Effector memory CD8-positive, alpha-beta T cell (primary cell): ENCODE measurements around the gene NTSR1.
A peak's percentile ranks its signal among the peaks of the same experiment; 100 is the strongest.

Experiments
- ATAC-seq: fragments of 150-1000 bp; cut with Tn5 transposase; replicated peaks from 2 replicates; pipeline ENCODE4 v1.10.0; 2021; ENCODE audit warnings: mild to moderate bottlenecking, moderate library complexity
- DNase-seq, 3 experiments: peaks; one replicate each; pipeline ENCODE4 v3.0.0; 2021
- H3K27ac Mint-ChIP-seq, 2 donors: one replicate each; pipeline ENCODE4 v1.8.0; 2022; ENCODE audit warnings: mild to moderate bottlenecking in 2 of 2, mixed read lengths in 2 of 2, moderate library complexity in 2 of 2
- H3K27me3 Mint-ChIP-seq, 2 donors: one replicate each; pipeline ENCODE4 v1.8.0; 2022; ENCODE audit warnings: mixed read lengths in 2 of 2
- H3K36me3 Mint-ChIP-seq: one replicate; pipeline ENCODE4 v1.8.0; 2022; ENCODE audit warnings: mild to moderate bottlenecking, moderate library complexity, mixed read lengths; ENCODE audit not compliant: insufficient read depth
- H3K4me1 Mint-ChIP-seq, 2 donors: one replicate each; pipeline ENCODE4 v1.8.0; 2022; ENCODE audit warnings: low read depth in 2 of 2, mixed read lengths in 2 of 2
- H3K4me3 Mint-ChIP-seq, 2 donors: one replicate each; pipeline ENCODE4 v1.8.0; 2022; ENCODE audit warnings: mild to moderate bottlenecking in 2 of 2, mixed read lengths in 2 of 2, moderate library complexity in 2 of 2
- H3K9me3 Mint-ChIP-seq, 2 donors: one replicate each; pipeline ENCODE4 v1.8.0; 2022; ENCODE audit warnings: mixed read lengths in 2 of 2

NTSR1 gene

DNA sequence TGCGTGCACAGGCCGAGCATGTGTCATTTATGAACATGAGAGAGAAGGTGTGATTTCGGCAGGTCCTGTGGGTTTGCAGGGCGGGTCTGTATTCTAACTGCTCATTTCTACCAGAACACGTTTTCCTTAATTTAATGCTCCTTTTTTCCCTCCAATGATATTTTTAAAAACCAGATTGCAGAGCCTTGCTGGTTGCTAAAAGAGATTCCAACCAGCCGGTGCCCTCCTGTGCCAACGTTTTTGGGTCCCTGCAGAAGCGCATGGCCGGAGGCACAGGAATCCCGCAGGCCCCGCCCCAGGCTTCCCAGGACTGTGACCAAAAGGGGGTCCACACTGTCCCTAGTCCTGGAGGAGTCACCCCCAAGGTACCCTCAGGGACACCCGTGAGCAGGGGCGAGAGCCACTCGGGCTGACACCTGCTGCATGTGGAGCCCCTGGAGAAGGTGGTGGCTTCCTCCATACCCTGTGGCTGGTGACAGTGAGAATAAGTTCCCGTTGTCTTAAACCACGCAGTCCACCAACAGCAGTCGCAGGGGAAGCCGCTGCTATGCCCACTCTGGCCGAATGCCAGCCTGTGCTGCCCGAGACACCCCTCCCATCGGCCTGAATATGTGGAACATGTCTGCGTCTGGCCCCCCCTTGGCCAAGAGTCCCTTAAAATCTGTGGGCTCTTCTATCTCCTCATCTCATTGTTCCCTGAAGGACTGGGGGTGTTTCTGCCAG lies 15.7 kb upstream of the NTSR1 start:
- no peaks in the 10 kb centered on the region for H3K9me3 Mint-ChIP-seq
- H3K27ac Mint-ChIP-seq: peak overlapping the region in 1 of 2 donors; percentile 41
- ATAC-seq (no peak), DNase-seq (no peak)
- no peaks in the 10 kb centered on the region for H3K36me3 Mint-ChIP-seq
- no peak overlapping the region for H3K4me3 Mint-ChIP-seq
- peaks cover 3 to 17% of the 10 kb centered on the region in 2 donors for H3K4me1 Mint-ChIP-seq
- peaks cover 10 to 34% of the 10 kb centered on the region in 2 donors for H3K27me3 Mint-ChIP-seq

DNA sequence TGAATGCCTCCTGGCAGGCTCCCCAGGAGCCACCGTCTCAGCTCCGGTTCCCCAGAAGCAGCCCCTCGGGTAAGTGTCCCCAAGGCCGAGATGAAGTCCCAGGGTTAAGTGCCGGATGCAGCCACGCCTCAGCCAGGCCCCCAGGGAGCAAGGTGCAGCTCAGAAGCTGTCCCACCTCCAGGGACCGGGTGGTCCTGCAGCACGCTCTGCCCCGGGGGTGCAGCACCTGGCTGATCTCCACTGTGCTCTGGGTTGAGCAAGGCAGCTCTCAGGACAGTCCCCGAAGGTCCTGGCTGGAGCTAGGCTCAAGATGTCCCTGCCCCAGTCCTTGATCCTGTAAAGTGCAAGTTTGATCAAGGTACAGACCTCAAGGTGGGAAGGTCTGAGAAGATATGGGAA lies 15.1 kb upstream of the NTSR1 start:
- Mint-ChIP-seq H3K27me3 (peaks cover 10 to 34% of the 10 kb centered on the region in 2 donors), H3K36me3 (no peaks in the 10 kb centered on the region), H3K4me3 (no peak overlapping the region), H3K4me1 (peaks cover 3 to 17% of the 10 kb centered on the region in 2 donors), H3K27ac (no peak overlapping the region), H3K9me3 (no peaks in the 10 kb centered on the region)
- no peak for ATAC-seq
- DNase-seq: no peak

GRCh38 chr20:62694106-62694505 lies 14.5 kb upstream of the NTSR1 start:
- Mint-ChIP-seq H3K4me3 (no peak overlapping the region), H3K4me1 (peaks cover 3 to 17% of the 10 kb centered on the region in 2 donors), H3K9me3 (no peaks in the 10 kb centered on the region), H3K36me3 (no peaks in the 10 kb centered on the region), H3K27me3 (peaks cover 10 to 34% of the 10 kb centered on the region in 2 donors), H3K27ac (no peak overlapping the region)
- ATAC-seq (no peak), DNase-seq (no peak)

DNA sequence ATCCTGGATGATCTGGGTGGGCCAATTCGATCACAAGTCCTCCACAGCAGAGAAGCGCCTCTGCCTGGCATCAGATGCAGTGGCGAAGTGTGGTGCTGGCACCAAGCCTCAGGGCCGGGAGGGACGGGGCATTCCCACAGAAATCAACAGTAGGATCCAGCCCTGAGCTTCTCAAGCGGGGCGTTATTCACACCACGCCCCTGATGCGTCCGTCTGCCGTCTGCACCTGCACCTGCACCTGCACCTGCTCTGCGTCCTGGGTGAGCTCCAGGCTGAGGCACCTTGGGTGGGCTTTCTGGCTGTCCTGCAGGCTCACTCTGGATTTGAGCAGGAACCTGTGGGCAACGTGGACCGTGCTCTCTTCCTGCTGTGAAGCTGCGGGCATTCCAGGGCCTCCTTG lies 13.8 kb upstream of the NTSR1 start:
- Mint-ChIP-seq H3K4me1 (peaks cover 3 to 17% of the 10 kb centered on the region in 2 donors), H3K4me3 (no peak overlapping the region), H3K27ac (no peak overlapping the region), H3K27me3 (peaks cover 10 to 31% of the 10 kb centered on the region in 2 donors), H3K36me3 (no peaks in the 10 kb centered on the region), H3K9me3 (no peaks in the 10 kb centered on the region)
- no peak for DNase-seq
- no peak for ATAC-seq

- Mint-ChIP-seq H3K27me3 (peaks cover 10 to 23% of the 10 kb centered on the region in 2 donors), H3K36me3 (no peaks in the 10 kb centered on the region), H3K4me3 (no peak overlapping the region), H3K9me3 (no peaks in the 10 kb centered on the region), H3K27ac (peak overlapping the region; percentile 44 to 53), H3K4me1 (peaks cover 3 to 17% of the 10 kb centered on the region in 2 donors)
- DNase-seq (no peak), ATAC-seq (peak; percentile 21)
Measured at GRCh38 chr20:62695448-62696414, 12.9 kb upstream of the NTSR1 start.

GRCh38 chr20:62696434-62696957 lies 12.1 kb upstream of the NTSR1 start:
- Mint-ChIP-seq H3K4me1 (peaks cover 3 to 19% of the 10 kb centered on the region in 2 donors), H3K27me3 (peaks cover 10 to 18% of the 10 kb centered on the region in 2 donors), H3K4me3 (no peak overlapping the region), H3K27ac (peak overlapping the region; percentile 44 to 53), H3K36me3 (no peaks in the 10 kb centered on the region), H3K9me3 (no peaks in the 10 kb centered on the region)
- DNase-seq (no peak), ATAC-seq (peak; percentile 72)

DNA sequence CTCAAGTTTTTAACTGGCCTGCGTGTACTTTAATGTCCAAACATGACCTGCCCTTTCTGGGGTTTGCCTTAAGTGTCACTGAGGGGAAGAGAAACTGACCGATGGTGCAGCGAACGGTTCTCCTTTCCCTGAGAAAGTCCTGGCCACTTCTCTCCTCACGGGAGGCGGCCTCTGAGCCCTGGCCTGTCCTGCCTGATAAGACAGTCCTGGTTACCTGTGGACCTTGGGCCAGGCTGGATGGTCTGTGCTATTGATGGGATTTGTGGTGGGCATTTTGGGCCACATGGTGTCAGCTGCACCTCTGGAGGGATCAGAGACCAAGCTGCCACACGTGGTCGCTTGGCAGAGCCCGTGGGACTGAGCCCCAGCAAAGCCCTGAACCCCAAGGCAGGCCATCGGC lies 11.6 kb upstream of the NTSR1 start:
- DNase-seq: no peak

DNA sequence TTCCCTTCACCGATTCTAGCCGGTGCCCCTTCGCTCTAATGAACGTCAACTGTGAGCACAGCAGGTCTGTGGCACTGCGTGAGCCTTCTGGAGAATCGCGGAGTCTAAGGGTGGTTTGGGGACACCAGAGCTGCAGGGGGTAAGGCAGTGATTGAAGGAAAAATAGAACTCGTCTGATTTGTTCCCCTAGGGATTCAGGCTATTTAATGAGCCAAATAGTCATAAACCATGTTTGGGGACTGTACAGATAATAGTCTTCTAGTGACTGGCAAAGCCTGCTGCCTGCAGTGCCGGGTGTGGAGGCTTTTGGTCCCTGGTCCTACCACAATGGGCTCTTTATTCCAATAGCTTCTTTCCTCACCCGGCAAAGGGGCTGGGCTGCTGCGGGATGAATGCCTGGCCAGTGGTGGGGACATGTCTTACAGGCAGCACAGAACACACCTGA lies 11.1 kb upstream of the NTSR1 start:
- Mint-ChIP-seq H3K27ac (peak overlapping the region in 1 of 2 donors; percentile 51), H3K9me3 (no peaks in the 10 kb centered on the region), H3K4me3 (no peak overlapping the region), H3K27me3 (peaks cover 10 to 13% of the 10 kb centered on the region in 2 donors), H3K4me1 (peaks cover 3 to 19% of the 10 kb centered on the region in 2 donors), H3K36me3 (no peaks in the 10 kb centered on the region)
- ATAC-seq (no peak), DNase-seq (no peak)

More for the DNA sequence above, 11.6 kb upstream of the NTSR1 start:
- H3K36me3 Mint-ChIP-seq: no peaks in the 10 kb centered on the region
- H3K27me3 Mint-ChIP-seq: peaks cover 10 to 13% of the 10 kb centered on the region in 2 donors
- H3K9me3 Mint-ChIP-seq: no peaks in the 10 kb centered on the region
- no peak overlapping the region for H3K4me3 Mint-ChIP-seq
- H3K27ac Mint-ChIP-seq: peak overlapping the region in 1 of 2 donors; percentile 51
- no peak for ATAC-seq
- peaks cover 3 to 19% of the 10 kb centered on the region in 2 donors for H3K4me1 Mint-ChIP-seq

DNA sequence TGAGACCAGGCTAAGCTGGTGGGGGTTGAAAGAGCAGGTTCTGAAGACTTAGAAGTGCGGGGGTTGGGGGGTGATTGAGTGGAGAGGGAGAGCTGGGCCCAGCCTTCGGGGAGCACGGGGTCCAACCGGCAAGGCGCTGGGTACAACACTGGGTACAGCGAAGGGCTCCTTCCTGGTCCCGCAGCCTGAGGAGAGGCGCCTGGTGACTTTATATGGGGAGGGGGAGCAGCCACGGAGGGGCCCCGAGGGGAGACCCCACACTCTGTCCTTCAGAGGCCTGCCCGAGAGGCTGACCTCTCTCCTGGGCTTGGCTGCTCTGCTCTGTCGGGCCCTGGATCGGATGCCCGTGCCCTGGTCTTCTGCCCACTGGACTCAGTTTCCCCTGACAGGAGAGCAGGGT lies 10.4 kb upstream of the NTSR1 start:
- DNase-seq: no peak
- Mint-ChIP-seq H3K36me3 (no peaks in the 10 kb centered on the region), H3K27ac (no peak overlapping the region), H3K4me1 (peaks cover 3 to 19% of the 10 kb centered on the region in 2 donors), H3K4me3 (no peak overlapping the region), H3K9me3 (no peaks in the 10 kb centered on the region), H3K27me3 (peaks cover 4 to 6% of the 10 kb centered on the region in 2 donors)
- no peak for ATAC-seq

DNA sequence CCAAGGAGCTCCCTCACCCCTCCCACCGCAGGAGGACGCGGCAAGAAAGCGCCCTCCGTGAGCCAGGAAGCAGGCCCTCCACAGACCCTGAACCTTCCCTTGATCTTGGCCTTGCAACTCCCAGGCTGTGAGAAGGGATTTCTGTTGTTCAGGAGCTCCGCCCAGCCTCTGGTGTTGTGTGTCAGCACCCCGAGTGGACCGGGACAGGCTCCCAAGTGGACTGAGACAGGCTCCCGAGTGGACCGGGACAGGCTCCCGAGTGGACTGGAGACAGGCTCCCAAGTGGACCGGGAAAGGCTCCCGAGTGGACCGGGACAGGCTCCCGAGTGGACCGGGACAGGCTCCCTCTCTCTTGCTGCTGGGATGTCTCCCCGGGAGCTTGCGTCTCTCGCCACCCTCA lies 9.3 kb upstream of the NTSR1 start:
- H3K36me3 Mint-ChIP-seq: no peaks in the 10 kb centered on the region
- H3K27ac Mint-ChIP-seq: no peak overlapping the region
- H3K9me3 Mint-ChIP-seq: no peaks in the 10 kb centered on the region
- DNase-seq: no peak
- H3K4me3 Mint-ChIP-seq: no peak overlapping the region
- no peaks in the 10 kb centered on the region for H3K27me3 Mint-ChIP-seq
- ATAC-seq: no peak
- H3K4me1 Mint-ChIP-seq: peaks cover 6 to 25% of the 10 kb centered on the region in 2 donors

DNA sequence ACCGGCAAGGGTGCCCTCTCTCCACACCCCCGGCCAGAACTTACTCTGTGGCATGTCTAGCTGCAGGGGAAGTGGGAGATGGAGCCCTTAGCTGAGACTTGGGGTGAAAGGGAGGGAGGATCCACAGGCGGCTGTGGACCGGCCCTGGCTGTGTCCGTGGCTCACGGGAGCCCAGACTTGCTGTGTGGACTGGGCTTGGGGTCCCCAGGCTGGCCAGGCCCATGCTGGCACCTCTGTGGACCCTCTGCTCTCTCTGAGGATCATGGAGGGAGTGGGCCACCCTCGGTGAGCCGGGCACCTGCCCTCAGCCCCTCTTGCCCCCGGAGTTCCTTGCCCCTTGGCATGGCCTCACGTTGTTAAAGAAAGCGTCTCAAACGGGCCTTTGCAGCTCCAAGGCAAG lies 8.9 kb upstream of the NTSR1 start:
- Mint-ChIP-seq H3K36me3 (no peaks in the 10 kb centered on the region), H3K4me1 (peaks cover 6 to 25% of the 10 kb centered on the region in 2 donors), H3K27me3 (no peaks in the 10 kb centered on the region), H3K9me3 (no peaks in the 10 kb centered on the region), H3K27ac (no peak overlapping the region), H3K4me3 (no peak overlapping the region)
- DNase-seq (no peak), ATAC-seq (no peak)

DNA sequence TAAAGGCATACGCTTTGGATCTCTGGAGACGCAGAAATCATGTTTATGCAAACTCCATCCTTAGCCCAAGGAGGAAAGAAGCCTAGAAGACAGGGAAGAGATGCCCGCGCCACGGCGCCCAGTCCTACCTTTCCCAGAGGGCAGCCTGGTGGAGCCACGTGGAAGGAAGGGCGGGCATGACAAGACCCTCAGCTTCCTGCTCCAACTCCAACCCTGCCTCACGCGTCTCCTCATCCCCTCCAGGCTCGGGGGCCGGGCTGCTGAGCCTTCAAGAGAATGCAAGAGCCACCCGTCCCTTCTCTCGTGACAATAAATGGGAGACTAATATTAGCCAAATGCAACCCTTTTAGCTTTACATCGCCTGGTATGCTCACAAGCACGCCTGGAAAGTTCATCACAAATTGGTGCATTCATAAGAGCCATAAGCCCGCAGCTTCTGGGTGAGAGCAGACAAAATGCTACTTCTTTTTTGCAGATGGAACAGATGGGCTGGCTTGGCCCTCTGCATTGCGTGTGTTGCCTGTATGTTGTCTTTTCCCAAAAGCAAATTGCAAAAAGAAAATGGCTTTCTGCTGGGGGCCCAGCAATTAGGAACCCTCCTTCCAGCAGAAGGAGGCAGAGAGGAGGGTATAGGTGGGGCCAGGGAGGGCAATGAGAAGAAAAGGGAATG lies 8.2 kb upstream of the NTSR1 start:
- no peaks in the 10 kb centered on the region for H3K9me3 Mint-ChIP-seq
- peaks cover 6 to 25% of the 10 kb centered on the region in 2 donors for H3K4me1 Mint-ChIP-seq
- no peak overlapping the region for H3K4me3 Mint-ChIP-seq
- H3K27me3 Mint-ChIP-seq: no peaks in the 10 kb centered on the region
- H3K36me3 Mint-ChIP-seq: no peaks in the 10 kb centered on the region
- DNase-seq: no peak
- no peak for ATAC-seq
- no peak overlapping the region for H3K27ac Mint-ChIP-seq
